Activated CD4-positive, alpha-beta T cell treated with anti-CD3 and anti-CD28 coated beads for 24 hours (primary cell): Measurements from ENCODE around the gene TMEM240.

Experiments
- DNase-seq, 2 donors: peaks; one replicate each; pipeline ENCODE4 v3.0.0-alpha.2; 2020; ENCODE audit warnings: low read depth in 2 of 2

Gene TMEM240

DNA sequence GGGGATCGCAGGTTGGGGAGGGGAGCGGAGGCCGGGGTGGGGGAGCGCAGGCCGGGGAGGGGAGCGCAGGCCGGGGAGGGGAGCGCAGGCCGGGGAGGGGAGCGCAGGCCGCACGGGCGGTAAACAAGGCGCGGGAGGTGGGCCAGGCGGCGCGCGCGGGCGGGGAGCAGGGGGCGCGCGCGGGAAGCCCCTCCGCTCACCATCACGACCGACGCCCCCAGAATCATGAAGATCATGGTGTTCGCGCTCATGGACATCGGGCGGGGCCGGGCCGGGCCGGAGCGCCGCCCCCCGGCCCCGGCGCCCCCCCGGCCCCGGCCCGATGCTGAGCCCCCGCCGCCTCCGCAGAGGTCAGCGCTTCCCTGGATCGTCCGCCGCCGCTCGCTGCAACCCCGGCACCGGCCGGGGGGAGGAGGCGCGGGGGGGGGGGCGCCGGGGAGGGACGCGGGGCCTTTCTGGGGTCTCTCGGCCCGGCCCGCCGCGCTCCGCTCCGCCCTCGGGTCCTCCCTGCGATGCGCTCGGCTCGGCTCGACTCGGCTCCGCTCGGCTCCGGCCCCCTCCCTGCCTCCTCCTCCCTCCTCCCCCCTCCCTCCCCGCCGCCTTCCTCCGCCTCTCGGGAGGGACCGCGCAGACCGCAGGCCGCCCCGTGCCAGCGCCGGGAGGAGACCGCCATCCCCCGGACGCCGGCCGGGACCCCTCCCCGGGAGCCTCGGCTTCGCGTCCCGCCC, at the start of gene TMEM240:
Gene TMEM240 (minus strand): TSS at position 535 of the 728 bp plus-strand sequence. CDS start 278 bp downstream, at position 257.
- DNase-seq, result peak; percentile 41 to 45

GRCh38 chr1:1583347-1584010, 43.1 kb upstream of the TMEM240 start:
- no peak for DNase-seq

GRCh38 chr1:1582585-1583346, 42.3 kb upstream of the TMEM240 start:
- DNase-seq, result no peak

DNA sequence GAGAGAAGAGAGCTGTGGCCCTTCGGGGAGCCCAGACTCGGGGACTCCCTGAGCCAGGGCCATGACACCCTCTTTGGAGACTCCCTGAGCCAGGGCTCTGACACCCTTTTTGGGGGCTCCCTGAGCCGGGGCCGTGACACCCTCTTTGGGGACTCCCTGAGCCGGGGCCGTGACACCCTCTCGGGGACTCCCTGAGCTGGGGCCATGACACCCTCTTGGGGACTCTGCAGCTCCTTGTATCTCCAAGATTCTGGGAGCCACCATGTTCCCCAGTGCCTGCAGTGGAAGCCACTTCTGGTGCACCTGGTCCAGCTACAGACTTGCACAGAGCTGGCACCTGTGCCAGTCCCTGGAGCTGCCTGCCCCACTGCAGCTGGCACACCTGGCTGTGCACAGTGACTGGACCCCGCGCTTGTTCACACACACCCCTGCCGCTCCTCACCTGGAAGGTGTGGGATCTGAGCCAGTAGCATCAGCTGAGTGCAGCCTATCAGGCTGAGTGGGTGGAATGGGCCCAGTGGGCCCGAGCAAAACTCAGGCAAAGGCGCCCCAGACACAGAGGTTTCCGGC, 38.0 kb upstream of the TMEM240 start:
- DNase-seq, result no peak

DNA sequence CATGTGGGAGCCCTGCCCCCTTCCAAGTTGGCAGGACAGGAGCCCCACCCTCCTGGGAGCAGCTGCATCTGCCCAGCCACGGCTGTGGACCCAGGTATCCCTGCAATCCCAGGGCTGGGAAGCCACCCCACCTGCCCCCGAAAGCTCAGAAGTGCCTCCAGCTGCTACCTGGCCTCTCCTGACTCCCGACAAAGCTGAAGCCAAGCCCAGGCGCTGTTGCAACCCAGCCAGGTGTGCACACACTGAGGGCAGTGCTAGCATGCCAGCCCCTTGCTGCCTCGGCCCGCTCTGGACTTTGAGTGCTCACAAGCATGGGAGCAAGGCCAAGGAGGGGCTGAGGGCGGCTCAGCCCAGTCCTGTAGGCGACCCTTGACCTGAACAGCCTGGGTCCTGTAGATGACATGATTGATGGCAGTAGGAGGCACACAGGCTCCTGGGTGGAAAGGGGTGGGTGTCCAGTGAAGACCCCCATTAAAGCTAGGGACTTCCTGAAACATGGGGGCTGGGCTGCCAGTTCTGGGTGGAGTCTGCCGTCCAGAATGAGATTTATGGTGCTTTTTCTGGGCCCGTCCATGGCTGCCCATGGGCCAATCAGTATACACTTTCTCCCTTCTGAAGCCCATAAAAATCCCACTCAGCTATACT, 37.1 kb upstream of the TMEM240 start:
- no peak for DNase-seq

GRCh38 chr1:1574721-1575537, 34.5 kb upstream of the TMEM240 start, which contains the start of gene SSU72:
TSS of gene SSU72 (minus strand) at chr1:1574863. CDS start at chr1:1574557, 306 bp downstream.
- peak; percentile 83 to 89 for DNase-seq

DNA sequence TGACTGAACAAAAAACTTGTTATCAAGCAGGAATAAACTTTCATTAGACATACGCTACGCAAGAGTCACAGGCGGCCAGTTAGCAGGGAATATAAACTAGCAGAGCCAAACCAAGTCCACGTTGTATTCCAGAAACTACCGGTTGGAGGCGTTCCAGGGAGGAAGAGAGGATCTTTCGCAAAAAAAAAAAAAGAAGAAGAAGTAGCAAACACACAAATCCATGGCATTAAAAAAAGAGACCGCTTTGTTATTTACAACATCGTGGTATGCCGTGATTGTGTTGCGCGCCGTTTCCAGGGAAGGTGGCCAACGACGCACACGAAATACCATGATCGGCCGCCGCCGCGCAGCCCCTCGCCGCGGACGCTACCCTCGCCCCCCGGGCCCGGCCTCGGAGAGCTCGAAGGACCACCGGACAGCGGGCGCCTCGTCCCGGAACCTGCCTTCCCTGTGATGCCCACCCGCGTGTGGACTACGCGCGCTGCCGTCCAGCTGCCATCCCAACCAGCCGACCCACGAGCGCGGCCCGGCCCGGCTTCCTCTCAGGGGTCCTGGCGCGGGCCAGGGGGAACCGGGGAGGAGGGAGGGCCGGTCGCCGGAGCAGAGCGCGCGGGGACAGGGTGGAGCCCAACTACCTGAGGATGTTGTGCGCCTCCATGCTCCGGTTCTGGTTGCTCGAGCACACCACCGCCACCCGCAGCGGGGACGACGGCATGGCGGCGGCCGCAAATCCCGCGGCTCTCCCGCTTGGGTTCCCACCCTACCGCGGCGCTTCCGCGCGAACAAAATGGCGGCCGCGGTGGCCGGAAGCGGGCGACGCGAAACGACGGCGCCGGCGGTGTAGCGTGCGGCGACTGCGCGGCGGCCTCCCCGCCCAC, 33.7 kb upstream of the TMEM240 start:
- DNase-seq, result peak; percentile 10 to 49

DNA sequence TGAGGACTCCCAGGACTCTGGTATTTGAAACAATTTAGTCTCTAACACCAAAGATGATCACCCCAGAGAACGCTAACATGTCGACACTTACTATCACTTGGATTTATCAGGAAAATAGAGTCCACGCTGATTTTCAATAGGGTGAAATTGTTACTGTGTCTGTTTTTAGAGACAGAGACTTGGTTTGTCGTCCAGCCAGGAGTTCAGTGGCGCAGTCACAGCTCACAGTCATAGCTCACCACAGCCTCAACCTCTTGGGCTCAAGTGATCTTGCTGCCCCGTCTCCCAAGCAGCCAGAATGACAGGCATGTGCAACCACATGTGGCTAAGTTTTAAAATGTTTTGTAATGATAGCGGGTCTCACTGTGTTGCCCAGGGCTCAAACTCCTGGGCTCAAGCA, 28.9 kb upstream of the TMEM240 start:
- DNase-seq, result no peak

GRCh38 chr1:1567891-1568291, 27.5 kb upstream of the TMEM240 start:
- DNase-seq, result no peak

- no peak for DNase-seq
Measured at GRCh38 chr1:1567152-1567875, 26.9 kb upstream of the TMEM240 start.

DNA sequence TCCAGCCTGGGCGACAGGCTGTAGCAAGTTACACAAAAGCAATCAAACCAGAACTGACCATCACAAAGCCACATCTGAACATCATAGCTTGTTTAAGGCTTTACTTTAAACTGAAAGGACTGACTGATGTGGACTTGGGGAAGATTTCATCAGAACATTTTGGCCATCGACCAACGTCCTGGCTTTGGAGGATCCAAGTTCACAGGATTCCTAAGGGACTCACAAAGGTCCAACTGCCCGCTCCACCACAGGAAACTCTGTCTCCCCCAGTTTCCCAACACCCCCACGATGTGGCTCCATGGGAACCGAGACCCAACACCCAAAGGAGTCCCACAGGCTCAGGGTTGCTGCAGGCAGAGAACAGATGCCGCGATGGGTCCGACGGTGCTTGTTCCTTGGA, 24.9 kb upstream of the TMEM240 start:
- DNase-seq, result no peak

DNA sequence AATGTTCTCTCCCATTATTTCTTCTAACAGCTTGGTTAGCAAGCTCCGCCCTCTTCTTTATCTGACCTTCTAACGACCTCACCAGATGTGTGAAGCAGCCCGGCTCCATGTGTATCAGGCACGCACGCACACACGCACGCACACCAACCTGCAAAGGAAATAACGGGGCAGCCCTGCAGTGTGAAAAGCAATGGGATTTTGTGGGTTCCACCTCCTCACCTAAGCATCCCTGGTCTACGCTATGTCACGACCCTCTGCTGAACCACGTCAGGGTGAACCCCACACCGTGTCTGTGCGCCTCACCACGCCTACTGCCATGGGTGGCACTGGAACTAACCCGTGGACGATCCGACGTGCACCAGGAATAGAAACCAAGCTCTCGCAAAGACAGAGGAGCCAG, 23.8 kb upstream of the TMEM240 start:
- DNase-seq, result no peak

DNA sequence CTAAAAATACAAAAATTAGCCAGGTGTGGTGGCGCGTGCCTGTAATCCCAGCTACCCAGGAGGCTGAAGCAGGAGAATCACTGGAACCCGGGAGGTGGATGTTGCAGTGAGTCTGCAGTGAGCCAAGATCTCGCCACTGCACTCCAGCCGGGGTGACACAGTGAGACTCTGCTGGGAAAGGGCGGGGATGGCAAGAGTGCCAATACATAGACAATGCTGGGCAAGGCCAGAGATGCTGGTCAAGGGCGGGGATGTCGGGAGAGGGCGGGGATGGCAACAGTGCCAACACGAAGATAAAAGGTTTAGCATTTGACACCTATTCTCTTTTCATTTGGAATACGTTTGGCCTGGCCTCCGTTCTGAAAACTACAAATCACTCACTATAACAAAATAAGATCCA, 23.3 kb upstream of the TMEM240 start:
- no peak for DNase-seq

GRCh38 chr1:1562556-1563195, 22.3 kb upstream of the TMEM240 start:
- no peak for DNase-seq

DNA sequence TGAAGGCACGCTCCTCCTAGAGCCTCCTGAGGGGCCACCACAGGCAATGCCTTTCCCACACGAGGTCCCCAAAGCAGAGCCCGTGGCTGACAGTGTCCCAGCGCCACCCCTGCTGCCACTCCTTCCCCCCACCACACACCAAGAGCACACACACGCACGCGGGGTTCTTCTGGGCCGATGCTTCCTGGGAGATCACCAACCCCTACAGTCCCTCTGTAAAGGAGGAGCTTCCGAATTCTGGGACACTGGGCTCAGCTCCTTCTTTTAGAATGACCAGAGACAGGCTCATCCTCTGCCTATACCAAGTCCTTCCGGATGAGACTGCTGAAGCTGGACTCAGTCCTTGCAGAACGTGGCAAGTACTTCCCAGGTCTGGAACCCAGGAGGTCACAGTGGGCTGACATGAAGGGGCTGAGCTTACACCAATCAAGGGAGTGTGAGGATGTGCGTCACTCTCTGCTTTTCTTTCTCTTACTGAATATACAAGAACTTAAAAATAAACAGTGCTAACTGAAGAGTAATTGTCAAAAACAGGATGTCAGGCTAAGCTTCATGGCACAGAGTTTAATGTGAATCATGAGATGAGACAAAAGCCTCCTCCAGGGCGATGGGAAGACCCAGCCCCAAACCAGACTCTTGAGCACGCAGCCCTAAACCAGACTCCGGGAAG, 21.5 kb upstream of the TMEM240 start:
- no peak for DNase-seq

DNA sequence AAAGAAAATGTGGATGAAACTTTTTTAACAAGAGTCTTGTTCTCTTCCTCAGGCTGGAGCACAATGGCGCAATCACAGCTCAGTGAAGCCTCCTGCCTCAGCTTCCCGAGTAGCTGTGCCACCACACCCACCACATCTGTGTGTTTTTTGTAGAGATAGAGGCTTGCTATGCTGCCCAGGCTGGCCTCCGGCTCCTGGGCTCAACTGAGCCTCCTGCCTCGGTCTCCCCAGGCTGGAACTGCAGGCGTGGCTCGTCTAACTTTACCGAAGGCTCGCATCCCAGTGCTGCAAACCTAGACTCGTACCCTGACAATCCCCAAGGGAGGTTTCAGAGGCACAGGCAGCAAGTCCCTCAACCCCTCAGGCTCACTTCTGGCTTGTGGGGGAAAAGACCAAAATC, 19.8 kb upstream of the TMEM240 start:
- no peak for DNase-seq

DNA sequence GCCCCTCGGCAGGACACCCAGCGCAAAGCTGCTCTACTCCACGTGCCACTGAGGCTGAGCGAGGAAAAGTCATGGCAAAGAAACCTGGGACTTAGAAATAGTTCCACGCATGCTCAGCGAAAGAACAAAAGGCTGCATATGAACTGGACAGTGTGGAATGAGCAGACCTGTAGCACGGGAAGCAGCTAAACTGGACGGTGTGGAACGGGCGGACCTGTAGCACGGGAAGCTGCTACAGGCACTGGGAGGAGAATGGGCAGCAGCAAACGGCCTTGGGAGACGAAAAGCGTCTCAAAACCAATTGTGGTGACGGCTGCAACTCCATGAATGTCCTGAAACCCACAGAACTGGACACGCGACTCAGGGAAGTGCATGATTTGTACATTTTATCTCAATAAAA, 18.6 kb upstream of the TMEM240 start:
- DNase-seq, result no peak

DNA sequence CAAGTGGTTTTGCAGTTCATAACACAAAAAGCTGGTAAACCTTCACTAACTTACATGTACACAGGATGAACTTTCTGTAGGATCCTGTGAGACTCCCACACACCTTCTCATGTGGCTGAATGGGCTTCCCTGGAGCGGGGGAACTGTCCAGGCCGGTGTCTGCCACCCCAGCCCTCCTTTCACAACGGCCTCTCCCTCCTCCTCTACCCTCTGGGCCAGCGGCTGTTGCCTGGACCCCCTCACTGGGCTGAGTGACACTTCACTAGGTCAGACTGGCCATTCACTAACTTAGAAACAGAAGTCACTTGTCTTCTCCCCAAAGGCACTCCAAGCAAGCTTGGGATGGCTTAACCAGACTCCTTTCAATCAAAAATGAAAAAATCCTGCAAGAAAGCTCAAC, 18.2 kb upstream of the TMEM240 start:
- DNase-seq, result no peak
